Prostate gland (tissue), 2 donors: ENCODE measurements around the gene NNT.
"Not testable (repeated sequence)": the region's sequence is repeated elsewhere in the genome, so short reads cannot be mapped to it uniquely, and the experiment has no call there.

Experiments used
- POLR2A ChIP-seq: fragments of 450-650 bp; IDR thresholded peaks from one replicate; pipeline ENCODE4 v1.6.1; 2016; ENCODE audit warnings: antibody characterized with exemption, mild to moderate bottlenecking
- POLR2AphosphoS5 ChIP-seq: sonication (generic); formaldehyde crosslinking; IDR thresholded peaks from one replicate; pipeline ENCODE4 v1.6.1; 2017; ENCODE audit warnings: antibody characterized with exemption
- TF ChIP-seq, protein P1 (sequence below), 4 experiments: fragments of 200-600 bp in 2 of 4; fragments of 450-650 bp in 2 of 4; sonication (generic) in 2 of 4; IDR thresholded peaks; 1 replicate in 3 of 4; 2 replicates in 1 of 4; pipeline ENCODE4 v1.5.1; 2016 to 2019; ENCODE audit warnings: antibody characterized with exemption in 4 of 4, mild to moderate bottlenecking in 2 of 4, moderate library complexity in 2 of 4

DNA sequence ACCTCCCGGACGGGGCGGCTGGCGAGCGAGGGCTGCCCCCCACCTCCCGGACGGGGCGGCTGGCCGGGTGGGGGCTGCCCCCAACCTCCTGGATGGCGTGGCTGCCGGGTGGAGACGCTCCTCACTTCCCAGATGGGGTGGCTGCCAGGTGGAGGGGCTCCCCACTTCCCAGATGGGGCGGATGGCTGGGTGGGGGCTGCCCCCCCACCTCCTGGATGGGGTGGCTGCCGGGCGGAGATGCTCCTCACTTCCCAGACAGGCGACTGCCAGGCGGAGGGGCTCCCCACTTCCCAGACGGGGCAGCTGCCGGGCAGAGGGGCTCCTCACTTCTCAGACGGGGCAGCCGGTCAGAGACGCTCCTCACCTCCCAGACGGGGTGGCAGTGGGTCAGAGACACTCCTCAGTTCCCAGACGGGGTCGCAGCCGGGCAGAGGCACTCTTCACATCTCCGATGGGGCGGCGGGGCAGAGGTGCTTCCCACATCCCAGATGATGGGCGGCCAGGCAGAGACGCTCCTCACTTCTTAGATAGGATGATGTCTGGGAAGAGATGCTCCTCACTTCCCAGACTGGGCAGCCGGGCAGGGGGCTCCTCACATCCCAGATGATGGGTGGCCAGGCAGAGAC is 143.1 kb downstream of the NNT start:
- TF ChIP-seq, protein P1, sequence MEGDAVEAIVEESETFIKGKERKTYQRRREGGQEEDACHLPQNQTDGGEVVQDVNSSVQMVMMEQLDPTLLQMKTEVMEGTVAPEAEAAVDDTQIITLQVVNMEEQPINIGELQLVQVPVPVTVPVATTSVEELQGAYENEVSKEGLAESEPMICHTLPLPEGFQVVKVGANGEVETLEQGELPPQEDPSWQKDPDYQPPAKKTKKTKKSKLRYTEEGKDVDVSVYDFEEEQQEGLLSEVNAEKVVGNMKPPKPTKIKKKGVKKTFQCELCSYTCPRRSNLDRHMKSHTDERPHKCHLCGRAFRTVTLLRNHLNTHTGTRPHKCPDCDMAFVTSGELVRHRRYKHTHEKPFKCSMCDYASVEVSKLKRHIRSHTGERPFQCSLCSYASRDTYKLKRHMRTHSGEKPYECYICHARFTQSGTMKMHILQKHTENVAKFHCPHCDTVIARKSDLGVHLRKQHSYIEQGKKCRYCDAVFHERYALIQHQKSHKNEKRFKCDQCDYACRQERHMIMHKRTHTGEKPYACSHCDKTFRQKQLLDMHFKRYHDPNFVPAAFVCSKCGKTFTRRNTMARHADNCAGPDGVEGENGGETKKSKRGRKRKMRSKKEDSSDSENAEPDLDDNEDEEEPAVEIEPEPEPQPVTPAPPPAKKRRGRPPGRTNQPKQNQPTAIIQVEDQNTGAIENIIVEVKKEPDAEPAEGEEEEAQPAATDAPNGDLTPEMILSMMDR (IDR thresholded peaks at IDR 0.05): not testable (repeated sequence)
- TF ChIP-seq POLR2A, POLR2AphosphoS5: not testable (repeated sequence)
